GM12801 (cell line): ENCODE data around the gene RAD9B.

Experiments
- TF ChIP-seq, protein P1 (sequence below): IDR thresholded peaks from one replicate; pipeline ENCODE4 v1.5.1; 2011; ENCODE audit warnings: control low read depth; ENCODE audit not compliant: insufficient read length; ENCODE audit errors: extremely low read depth

Gene RAD9B

DNA sequence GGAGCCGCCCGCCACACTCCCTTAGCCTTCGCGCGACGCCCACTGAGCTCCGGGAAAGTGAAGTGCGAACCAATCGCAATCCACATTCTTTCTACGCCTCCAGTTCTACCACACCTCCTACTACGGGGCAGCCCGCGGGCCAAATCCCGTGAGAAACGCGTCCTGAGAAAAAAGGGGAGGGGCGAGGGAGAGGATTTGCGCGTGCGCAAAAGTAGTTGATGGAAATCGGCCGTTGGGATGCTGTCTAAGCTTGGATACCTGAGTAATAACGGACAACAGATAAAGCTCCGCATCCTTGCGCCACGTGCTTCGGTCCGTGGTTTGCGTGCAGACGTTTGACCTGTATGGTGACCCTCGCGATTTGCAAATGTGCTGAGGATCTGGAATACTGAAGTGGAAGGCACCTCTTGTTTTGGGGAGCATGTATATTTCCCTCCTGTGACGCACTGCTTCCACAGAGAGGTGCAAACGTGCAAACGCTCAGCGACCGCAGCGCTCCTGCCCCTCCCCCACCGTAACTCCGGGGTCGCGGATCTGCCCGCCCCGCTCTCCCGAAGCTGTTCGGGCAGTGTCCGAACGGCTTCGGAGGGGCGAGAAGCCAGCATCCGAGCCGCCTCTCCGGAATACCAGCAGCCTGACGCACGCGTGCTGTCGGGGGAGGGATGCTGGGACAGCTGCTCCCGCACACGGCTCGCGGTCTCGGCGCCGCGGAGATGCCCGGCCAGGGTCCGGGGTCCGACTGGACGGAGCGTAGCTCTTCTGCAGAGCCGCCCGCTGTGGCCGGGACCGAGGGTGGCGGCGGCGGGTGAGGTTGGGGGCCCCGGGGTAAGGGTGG, 33.7 kb upstream of the RAD9B start, which contains the start of the genes FAM216A and GPN3:
FAM216A (plus strand) TSS at position 632 of the 835 bp plus-strand sequence; CDS start at position 663, 31 bp downstream.
GPN3 (minus strand) TSS at position 44 of the 835 bp plus-strand sequence. CDS start 54 bp downstream, outside the sequence.
- TF ChIP-seq, protein P1, sequence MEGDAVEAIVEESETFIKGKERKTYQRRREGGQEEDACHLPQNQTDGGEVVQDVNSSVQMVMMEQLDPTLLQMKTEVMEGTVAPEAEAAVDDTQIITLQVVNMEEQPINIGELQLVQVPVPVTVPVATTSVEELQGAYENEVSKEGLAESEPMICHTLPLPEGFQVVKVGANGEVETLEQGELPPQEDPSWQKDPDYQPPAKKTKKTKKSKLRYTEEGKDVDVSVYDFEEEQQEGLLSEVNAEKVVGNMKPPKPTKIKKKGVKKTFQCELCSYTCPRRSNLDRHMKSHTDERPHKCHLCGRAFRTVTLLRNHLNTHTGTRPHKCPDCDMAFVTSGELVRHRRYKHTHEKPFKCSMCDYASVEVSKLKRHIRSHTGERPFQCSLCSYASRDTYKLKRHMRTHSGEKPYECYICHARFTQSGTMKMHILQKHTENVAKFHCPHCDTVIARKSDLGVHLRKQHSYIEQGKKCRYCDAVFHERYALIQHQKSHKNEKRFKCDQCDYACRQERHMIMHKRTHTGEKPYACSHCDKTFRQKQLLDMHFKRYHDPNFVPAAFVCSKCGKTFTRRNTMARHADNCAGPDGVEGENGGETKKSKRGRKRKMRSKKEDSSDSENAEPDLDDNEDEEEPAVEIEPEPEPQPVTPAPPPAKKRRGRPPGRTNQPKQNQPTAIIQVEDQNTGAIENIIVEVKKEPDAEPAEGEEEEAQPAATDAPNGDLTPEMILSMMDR: no peak

DNA sequence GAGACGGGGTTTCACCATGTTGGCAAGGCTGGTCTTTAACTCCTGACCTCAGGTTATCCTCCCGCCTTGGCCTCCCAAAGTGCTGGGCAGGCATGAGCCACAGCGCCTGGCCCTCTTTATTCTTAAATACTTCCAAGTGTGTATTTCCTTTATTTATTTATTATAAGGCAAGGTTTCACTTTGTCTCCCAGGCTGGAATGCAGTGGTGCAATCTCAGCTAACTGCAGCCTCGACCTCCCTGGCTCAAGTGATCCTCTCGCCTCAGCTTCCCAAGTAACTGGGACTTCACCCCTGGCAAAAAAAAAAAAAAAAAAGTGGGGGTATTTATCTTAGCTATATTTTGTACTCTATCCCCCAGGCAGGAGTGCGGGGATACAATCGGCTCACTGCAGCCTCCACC, 26.7 kb upstream of the RAD9B start:
- TF ChIP-seq, protein P1: no peak

DNA sequence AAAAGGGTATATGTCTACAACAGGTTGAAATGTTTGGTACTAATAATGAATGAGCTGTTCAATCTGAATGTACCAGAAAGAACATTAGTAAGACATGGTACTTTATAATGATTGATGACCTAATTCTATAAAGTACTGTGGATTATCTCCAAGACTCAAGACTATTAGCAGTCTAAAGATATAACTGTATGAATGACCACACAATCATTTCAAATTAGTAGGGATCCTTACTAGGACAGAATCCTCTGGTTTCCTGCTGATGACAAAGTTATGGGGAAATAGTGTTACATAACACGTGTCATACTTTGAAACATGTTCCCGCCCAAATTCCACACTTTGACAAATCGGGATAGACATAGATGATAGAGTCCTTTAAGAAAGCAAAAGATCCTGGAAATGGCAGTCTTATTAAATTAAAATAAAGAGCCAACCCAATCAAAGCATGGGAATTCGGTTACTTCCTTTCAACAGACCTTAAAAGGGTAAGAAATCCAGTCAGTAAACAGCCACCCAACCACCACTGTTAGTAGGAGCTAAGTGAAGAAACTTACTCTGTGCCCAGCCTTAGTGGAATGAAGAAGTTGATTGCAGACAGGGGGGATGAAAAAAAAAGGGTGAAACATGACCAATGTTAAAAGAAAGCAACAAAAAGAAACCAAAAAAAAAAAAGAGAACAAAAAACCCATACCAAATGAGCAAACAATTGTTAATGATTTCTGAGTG, 3.0 kb upstream of the RAD9B start:
- TF ChIP-seq, protein P1: no peak

DNA sequence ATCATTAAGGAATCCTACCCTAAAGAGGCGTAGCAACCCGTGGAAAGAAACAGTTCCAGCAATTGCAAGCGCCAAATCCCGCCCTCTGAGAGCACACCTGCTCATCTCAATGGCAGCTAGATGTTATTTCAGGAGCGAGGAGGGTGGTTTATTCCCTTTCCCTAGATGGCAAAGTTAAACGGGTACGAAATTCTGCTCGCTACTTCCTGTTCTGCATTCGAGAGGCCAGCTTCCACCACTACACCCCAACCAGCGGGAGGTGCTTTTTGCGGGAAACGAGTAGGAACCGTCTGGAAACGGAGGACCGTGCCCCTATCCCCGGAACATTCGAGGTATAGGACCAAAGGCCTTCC, 756 bp upstream of the RAD9B start:
- TF ChIP-seq, protein P1: no peak

DNA sequence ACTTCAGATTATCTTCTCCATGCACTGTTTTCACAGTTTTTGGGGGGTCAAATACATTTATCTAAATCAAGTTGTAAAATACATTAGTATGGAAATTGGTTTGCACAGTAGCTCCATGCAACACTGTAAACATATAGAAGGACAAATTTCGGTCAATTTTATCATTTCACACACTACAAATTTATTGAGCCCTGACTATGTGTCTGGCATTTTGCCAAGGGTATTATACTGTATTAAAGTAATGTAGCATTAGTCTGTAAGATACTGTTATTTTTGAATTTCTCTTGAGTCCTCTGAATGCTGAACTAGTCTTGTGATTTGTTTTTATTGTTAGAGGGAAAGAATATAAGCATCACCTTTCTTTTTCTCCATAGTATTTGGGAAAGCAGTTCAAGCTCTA, 1.3 kb downstream of the RAD9B start:
- TF ChIP-seq, protein P1: no peak

DNA sequence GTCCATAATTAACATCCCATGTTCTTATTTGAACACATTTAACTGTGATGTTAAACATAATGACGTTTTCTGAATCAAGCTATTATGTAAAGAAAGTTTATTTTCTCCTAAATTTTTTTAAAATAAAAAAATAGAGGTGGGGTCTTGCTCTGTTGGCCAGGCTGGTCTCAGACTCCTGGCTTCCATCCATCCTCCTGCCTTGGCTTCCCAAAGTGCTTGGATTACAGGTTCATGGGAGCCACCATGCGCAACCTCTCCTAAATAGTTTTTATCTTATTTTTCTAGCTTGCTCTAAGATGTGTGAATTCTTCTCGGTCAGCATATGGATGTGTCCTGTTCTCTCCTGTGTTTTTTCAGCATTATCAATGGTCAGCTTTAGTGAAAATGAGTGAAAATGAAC, 3.2 kb downstream of the RAD9B start:
- TF ChIP-seq, protein P1: no peak

DNA sequence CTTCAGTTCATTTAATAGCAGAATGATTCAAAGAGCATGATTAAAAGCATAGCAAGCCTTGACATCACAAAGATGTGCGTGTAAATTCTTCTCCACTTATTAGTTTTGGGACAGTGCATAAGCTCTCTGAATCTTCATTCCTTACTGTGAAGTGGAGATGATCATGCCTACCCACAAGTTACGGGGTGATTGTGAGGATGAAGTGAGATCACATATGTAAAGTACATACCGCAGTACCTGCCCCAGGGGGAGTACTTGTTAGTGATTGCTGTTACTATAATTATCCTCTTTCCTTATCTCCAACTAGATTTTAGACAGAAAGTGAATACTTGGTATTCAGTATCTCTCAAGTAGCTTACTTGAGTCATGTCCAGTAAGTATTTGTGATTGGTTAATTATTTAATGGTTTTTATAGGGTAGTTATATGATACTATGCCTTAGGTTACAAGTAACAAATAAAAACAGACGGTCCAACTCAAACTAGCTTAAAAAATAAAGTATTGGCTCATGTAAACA, 6.0 kb downstream of the RAD9B start:
- TF ChIP-seq, protein P1: no peak
